HG03432 (cell line): ENCODE results near the gene CFAP20DC.
"Not testable (repeated sequence)": the region's sequence is repeated elsewhere in the genome, so short reads cannot be mapped to it uniquely, and the experiment has no call there.

ENCODE experiments used
- ATAC-seq: cut with Tn5 transposase; IDR thresholded peaks from one replicate; pipeline ENCODE4 v1.9.1; 2021; ENCODE audit warnings: mild to moderate bottlenecking, moderate library complexity; ENCODE audit not compliant: unreplicated experiment

CFAP20DC gene

DNA sequence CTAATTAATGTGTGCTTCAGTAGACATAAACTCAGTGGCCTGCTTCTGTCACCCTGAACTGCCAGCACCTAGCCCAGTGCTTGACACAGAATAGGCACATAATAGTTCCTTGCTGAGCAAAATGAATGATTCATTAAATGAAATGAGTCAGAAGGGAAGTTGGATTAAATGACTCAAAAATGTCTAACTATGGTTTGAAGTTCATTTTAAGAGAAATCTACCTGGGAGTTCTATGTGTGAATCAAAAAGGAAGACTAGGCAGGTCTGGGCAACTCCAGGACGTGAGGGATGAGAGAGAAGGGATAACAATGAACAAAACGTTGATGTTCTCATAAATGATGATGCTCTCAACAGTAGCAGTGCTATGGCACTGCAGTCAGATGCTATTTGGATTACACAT lies 175.0 kb downstream of the CFAP20DC start:
- peak; percentile 91 for ATAC-seq

DNA sequence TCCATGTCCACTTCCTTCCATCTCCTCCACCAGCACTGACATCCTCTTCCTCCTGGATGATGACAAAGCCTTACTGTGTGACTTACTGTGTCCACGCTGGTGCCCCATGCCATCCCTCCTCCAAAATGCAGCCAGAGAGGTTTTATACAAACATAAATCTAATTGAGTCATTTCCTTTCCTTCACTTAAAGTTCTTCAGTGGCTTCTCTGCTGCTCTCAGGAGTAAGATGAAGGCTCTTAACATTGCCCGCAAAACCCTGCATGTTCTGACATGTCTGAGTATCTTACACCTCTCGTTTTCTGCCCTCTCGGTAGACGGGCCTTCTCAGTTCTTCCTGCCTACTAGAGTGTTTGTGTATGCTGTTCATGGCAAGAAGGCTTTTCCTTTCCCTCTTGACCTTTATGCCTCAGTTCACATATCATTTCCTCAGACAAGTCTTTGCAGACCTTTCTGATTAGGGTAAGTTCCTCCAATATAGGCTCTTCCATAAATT lies 175.5 kb downstream of the CFAP20DC start:
- ATAC-seq, result peak; percentile 86

DNA sequence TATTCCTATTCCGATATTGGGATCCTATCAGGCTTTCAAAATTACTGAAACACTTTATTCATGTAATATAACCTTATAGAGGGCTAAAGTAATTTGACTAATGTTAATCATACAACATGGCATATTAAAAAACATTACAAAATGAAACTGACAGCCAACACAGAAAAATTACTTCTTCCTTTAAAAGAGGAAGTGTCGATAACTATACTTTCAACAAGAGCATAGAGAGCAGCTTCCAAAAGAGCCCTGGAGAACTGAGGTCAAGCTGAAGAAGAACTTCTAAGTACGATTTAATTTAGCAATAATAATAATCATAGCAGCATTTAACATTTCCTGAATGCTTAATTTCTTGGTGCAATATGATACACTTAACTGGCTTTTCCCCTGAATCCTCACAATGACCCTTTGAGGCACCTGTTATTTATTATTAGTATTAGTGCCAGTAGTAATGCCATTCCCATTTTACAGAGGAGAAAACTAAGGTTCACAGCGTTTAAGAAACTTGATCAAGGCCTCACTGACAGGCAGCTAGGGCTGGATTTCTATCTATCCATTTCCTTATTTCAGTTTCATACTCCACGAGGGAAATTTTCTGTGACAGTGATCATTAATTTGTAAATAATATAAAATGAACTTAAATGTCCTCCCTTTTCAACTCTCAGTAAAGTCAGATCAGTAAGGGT lies 181.6 kb downstream of the CFAP20DC start:
- peak; percentile 72 for ATAC-seq

DNA sequence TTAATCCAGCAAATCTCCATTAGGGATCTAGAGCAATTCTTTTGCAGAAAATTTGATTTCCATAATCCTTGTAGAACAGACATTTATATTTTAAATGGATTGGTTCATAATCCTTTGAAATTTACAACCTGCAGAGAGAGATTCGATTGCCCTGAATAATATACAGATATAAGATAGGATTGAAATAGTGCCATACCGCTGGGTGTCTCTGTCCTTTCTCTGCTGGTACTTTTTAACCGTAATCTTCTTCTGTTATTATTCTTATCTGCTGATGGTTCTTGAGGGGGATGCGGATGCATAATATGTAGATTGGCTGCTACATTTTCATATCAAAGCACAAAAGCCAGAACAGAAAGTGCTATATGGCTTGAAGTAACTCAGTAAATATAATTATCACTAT lies 182.2 kb downstream of the CFAP20DC start:
- no peak for ATAC-seq

DNA sequence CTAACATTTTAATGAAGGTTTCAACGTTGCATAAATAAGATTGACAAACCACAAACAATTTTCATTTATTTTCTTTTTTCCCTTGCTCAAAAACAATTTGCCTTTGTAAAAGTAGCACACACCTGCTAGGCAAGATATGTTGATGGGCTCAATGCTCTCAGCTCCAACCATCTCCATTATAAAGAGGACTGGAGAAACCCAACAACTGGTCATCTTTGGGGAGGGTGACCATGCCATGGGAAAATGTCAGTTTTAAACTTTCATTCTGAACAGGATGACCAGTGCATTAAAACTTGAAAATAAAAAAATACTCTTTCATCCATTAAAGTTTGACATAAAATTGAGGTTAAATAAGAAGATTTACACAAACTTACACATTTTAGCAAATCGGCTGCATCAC lies 183.7 kb downstream of the CFAP20DC start:
- no peak for ATAC-seq

DNA sequence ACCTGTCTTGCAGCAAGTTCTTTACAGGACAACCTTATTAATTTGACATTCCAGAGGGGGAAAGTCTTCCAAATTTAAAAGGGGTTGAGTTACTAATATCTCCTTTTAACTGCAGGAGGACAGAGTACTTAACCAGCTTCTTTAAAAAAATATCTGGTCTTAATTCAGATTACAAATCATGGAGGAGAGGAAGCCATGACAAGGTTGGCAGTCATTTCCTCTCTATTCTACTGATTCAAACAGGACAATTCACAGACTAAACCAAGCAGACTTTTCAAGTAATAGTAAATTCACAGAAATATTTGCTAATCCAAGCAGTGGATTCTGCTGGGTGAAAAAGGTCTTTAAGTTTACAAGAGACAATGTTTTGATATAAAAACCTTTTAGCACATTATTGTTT lies 185.3 kb downstream of the CFAP20DC start:
- no peak for ATAC-seq

DNA sequence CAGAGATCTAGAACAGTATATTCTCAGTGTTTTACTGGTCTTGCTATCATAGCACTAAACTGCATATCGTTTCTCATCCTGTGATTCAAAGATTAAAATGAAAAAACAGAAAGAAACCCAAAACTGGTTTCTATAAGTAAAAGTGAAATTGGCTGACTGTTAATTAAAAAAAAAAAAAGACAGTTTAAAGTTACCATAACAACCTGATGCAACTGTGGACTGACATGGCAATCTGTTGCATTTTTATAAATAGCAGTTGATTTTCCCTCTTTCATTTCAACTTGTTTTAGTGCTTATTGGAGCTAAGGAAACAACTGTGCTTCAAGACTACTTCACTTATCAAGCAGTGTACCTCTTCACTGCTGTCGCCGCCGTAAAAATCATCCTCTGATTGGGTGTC lies 186.6 kb downstream of the CFAP20DC start:
- no peak for ATAC-seq

DNA sequence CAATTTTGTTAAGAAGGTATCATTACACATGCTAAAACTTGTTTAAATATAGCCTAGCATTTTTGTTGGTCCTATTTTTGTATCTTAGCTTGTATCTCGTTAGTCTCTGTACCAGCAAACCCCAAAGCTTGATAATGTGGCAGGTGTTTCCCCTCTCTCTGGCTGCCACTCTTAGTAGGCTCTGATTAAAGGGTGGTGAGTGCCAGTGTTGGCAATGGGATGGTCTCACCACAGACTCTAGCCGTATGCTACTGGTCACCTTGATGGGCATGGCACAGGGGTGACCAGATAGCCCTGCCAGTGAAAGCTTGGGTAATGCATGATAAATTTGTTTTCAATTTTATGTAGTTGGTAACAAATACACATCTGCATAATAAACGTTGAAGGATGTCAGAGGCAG lies 188.3 kb downstream of the CFAP20DC start:
- no peak for ATAC-seq

DNA sequence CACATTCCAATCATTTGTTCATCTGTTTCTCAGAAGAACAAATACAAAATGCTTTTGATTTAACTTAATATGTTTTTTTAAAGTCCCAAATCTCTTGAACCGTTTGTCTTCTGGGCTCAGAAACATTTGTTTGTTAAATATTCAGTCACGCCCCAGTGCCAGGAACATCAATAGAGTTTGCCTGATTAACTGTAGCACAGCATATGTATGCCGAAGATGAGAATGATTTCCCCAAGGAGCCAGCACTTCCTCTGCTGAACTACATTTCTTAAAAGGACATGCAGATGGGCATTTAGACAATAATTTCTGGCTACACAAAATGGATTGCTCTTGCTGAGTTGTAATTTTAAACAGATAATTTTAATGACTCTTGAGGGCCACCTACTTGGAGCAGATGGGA lies 191.7 kb downstream of the CFAP20DC start:
- no peak for ATAC-seq

DNA sequence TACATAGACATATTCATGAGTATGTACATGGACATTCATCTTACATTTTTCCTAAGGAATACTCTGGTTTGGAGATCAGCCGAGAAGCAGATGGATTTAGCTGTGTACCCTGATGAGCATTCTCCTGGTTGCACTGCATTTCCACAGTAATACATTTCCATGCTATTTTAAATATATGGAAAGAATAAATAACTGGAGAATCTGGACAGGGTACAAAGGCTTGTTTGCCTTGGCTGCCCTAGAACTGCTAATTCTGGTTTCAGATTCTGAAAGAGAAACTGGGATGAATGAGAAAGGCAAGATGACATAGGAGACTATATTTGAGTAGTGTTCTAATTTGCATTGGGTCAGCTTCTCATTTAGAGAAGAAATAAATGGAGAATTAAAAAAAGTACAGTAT lies 192.4 kb downstream of the CFAP20DC start:
- peak; percentile 47 for ATAC-seq

DNA sequence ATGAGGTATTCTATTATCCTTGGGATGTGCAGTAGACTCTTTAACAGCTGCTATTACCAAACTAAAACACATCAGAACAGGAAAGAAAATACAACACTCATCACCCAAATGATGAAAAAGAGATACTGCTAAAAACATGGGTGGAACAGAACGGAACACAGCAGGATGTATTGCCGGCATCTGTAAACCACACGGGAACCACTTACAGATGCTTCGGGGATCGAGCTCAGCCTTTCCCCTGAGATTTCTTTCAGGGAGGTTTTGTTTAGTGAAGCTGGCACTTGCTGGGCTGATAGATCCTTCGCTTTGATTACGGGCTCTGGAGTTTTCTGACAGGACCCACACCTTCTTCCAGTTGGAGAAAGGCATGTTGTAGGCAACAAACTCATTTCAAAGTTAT lies 201.0 kb downstream of the CFAP20DC start:
- no peak for ATAC-seq

DNA sequence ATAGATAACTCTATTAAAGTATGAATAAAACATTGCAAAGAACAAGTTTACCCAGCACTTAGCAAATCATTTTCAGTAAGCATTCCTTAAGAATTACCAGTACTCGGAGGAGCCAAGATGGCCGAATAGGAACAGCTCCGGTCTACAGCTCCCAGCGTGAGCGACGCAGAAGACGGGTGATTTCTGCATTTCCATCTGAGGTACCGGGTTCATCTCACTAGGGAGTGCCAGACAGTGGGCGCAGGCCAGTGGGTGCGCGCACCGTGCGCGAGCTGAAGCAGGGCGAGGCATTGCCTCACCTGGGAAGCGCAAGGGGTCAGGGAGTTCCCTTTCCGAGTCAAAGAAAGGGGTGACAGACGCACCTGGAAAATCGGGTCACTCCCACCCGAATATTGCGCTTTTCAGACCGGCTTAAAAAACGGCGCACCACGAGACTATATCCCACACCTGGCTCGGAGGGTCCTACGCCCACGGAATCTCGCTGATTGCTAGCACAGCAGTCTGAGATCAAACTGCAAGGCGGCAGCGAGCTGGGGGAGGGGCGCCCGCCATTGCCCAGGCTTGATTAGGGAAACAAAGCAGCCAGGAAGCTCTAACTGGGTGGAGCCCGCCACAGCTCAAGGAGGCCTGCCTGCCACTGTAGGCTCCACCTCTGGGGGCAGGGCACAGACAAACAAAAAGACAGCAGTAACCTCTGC lies 207.6 kb downstream of the CFAP20DC start:
- not testable (repeated sequence) for ATAC-seq

DNA sequence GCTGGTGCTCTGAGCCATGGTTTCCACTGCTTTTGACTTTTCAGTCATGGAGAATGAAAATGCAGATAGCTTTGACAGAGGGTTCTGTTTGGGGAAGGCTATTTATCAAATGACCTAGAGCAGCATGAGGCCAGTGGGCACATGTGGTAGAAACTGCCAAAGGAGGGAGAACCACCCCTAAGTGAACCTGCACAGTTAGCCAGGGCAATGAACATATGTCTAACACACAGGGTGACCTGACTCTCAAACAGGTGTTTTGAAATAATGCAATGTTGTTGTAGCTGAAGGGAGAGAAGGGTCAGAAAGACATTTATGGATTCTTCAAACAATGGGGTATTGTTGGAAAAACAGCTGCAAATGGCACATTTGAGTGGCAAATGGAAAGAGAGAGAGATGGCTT lies 208.9 kb downstream of the CFAP20DC start:
- ATAC-seq, result no peak

DNA sequence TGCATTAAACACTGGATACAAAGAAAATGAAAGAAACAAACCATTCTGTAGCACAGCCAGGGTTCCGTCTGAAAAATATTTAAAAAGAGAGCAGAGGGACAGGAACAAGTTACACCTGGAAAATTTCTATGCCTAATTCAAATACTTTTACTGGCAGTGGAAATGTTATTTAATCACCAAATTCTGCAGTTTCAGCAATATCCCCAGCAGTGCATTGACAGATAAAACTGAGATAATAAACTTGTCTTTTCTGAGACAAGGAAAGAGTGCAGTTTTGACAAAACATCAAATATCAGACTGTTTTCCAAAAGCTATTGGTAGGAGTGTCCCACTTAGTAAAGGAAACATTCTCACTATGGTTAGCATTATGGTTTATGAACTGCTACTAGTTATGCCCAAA lies 209.9 kb downstream of the CFAP20DC start:
- ATAC-seq, result no peak

DNA sequence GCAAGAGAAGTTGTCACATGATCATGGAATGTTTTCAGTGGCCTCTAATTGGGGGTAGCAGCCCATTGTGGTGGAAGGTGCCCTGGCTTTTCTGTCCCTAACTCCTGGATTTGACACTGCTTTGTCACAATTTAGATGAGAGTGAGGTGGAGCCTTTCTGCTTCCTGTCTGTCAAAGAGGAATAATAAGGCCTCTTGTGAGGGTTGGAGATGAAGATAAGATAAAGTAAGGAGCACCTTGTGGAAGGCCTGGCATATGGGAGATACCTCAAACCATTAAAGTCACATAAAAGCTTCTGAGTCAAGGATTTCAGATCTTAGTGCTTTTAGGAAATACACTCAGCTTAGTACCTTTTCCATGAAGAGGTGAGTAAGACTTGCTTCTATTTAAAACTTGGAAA lies 210.6 kb downstream of the CFAP20DC start:
- no peak for ATAC-seq

DNA sequence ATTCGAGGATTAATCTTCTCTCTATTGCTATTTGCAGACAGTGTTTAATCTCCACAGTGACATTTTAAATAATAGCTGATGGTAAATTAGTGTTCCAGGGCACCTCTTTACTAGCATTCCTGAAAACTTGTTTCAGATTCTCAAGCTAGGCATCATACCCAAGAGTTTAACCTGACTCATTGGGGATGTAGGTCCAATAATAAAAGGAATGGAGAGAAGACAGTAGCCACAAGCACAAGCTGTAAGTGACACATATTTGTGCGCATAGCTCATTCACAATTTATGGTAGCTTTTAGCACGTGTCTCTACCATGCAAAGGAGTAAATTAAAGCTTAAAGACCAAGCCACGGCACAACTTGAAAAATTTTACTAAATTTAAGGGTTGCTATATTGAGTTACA lies 212.0 kb downstream of the CFAP20DC start:
- no peak for ATAC-seq

DNA sequence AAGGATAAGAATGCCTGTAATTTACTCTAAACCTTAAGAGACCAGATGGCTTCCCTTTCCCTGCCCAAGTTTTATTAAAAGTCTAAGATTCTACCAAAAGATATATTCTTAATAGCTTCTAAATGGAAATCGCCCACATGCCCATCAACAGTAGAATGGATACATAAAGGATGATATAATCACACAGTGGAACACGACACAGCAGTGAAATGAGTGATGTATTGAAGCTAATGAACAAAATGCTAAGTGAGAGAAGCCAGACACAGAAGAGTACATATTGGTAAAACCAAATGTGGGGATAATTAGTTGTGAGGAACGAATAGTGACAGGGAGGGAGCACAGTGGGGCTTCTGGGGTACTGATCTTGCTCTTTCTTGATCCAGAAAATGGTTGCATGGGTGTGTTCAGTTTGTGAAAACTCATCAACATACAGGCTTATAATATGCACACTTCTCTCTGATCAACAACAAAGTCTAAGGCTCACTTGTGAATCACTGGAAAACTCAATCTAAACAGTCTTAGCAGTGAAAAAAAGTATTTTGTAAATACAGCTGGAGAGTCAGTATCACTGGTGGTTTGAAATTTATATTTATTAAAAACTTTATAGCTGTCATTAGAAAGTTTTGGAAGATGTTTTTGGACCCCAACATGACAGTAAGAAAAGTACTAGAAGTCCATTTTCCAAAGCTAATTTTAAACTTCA lies 212.5 kb downstream of the CFAP20DC start:
- ATAC-seq, result no peak

DNA sequence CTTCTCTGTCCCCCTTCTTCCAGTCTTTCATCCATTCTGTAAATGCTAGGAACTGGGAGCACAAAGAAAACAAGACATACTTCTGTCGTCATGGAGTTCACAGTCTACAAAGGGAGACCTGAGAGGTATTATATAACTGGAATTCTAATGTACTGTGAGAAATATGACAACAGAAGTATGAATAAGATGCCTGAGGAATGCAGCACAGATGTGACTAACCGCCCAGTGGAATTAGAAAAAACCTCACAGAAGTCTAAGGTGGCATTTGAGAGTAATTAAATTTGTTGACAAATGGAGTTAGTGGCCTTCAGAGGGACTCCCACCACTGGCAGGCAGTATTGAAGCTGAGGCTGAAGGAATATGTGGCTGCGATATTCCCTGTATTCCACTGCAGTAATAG lies 214.7 kb downstream of the CFAP20DC start:
- no peak for ATAC-seq

DNA sequence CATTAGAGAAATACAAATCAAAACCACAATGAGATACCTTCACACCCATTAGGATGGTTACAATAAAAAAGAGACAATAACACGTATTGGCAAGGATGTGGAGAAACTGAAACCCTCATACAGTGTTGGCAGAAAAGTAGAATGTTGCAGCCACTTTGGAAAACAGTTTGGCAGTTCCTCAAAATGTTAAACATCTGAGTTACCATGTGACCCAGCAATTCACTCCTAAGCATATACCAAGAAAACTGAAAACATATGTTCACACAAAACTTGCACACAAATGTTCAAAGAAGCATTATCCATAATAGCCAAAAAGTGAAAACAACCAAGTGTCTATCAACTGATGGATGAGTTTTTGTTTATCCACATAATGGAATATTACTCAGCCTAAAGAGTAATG lies 216.3 kb downstream of the CFAP20DC start:
- no peak for ATAC-seq

DNA sequence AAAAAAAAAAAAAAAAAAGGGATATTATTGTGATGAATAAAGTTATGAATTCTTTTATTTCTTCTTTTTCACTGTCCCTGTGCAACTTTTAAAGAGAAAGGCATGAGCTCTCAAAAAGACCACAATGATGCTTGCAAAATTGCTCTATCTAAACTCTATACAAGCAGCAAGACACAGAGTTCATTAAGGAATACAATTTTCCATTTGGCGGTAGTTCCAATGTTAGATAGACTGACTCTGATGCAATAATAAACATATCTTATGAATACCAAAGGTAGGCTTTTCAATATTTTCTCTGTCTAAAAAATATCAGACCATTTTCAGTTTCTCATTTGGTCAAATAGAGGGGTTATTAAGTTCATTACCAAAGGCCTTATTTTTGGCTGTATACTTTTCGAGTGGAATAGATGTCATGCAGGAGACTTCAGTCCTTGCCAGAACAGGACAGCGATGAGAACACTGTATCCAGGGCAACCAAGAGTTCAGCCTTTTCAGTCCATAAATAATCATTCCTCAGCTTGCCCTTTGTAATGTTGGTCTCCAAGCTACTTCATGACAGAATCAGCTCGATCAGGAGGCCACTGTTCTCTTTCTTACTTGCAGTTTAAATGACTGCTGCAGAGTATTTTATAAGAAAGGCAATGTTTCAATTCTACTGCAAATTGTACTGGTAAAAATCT lies 220.4 kb downstream of the CFAP20DC start:
- ATAC-seq, result no peak

DNA sequence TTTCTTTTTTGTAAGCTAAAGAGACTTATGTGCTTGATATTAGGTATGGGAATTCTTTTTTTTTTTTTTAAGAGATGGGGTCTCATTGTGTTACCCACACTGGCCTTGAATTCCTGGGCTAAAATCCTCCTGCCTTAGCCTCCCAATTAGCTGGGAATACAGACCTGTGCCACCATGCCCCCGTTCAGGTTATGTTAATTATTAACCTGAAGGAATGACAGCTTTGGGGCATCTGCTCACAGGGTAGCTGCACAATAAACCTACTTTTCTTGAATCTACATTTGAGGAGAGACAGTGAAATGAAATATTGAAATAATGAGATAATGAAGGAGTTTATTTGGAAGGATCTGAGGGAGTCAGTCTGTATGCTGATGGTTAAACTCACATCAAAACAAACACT lies 225.0 kb downstream of the CFAP20DC start:
- no peak for ATAC-seq
